A673 (cell line): ENCODE data around the gene ASAP3.

Source experiments
- CTCF ChIP-seq: fragments of 300-800, 200-600 bp; sonication (generic); conservative IDR thresholded peaks from 2 replicates; pipeline ENCODE4 v1.5.1; 2017; ENCODE audit warnings: low read depth, mild to moderate bottlenecking, antibody characterized with exemption, low read length, moderate library complexity, mixed read lengths
- EZH2 ChIP-seq: fragments of 200-600 bp; sonication (generic); IDR thresholded peaks from 2 replicates; pipeline ENCODE4 v1.6.1; 2017; ENCODE audit warnings: borderline replicate concordance, low read depth, mild to moderate bottlenecking, mixed read lengths, antibody characterized with exemption, low read length; ENCODE audit not compliant: poor library complexity, severe bottlenecking

- TF ChIP-seq CTCF (no peak), EZH2 (no peak)
Observed at GRCh38 chr1:23514111-23514679, 30.2 kb upstream of the ASAP3 start.
